ENCODE results near the gene ZBTB9. TPM values are rescaled to one million over a fixed set of nuclear protein-coding genes. Genes with fewer than 3 reads are reported as not detected.

ZBTB9 gene
- 1.5 TPM for total RNA-seq

- no peaks in the 10 kb centered on the region for H3K9me3 ChIP-seq
- H3K4me3 ChIP-seq: peak within 1 kb of the TSS; percentile 78
- H3K27ac ChIP-seq: peak within 1 kb of the TSS; percentile 66
- H3K36me3 ChIP-seq: peaks cover 0 to 15% of the 10 kb centered on the region in 2 donors
- no peaks in the 10 kb centered on the region for H3K27me3 ChIP-seq
- peaks cover 31% of the 10 kb centered on the region for H3K4me1 ChIP-seq
- intact Hi-C loops (cut with DNase I): loop anchor here (2.0 kb wide), 1 partner anchor 63 kb away; the partner anchor contains the start of gene KIFC1
- DNase-seq (ENCODE audit: extremely low spot score in 2 of 2): peak in 1 of 2 donors; percentile 98
- peak in 1 of 2 donors; percentile 65 for TF ChIP-seq POLR2A (IDR thresholded peaks at IDR 0.05)
- peak; percentile 96 to 98 for TF ChIP-seq POLR2AphosphoS5 (IDR thresholded peaks at IDR 0.05; ENCODE audit: insufficient read depth in 1 of 2, low read depth in 1 of 2)
- TF ChIP-seq CTCF (IDR thresholded peaks at IDR 0.05): peak in 1 of 3 experiments; percentile 5
These were observed at the start of gene ZBTB9 for GRCh38 chr6:33454009-33454946. Gene ZBTB9 (plus strand): TSS chr6:33454576. CDS start chr6:33455101, 525 bp downstream.

GRCh38 chr6:33404884-33405283 lies 49.5 kb upstream of the ZBTB9 start:
- Histone ChIP-seq H3K4me3 (no peak overlapping the region), H3K4me1 (peaks cover 7% of the 10 kb centered on the region), H3K27me3 (no peaks in the 10 kb centered on the region), H3K36me3 (no peaks in the 10 kb centered on the region), H3K27ac (no peak overlapping the region), H3K9me3 (no peaks in the 10 kb centered on the region)
- TF ChIP-seq CTCF (IDR thresholded peaks at IDR 0.05) (no peak), POLR2A (IDR thresholded peaks at IDR 0.05) (no peak), POLR2AphosphoS5 (IDR thresholded peaks at IDR 0.05; ENCODE audit: insufficient read depth in 1 of 2, low read depth in 1 of 2) (no peak)
- intact Hi-C loops (cut with DNase I): no loop called here
- DNase-seq (ENCODE audit: extremely low spot score in 2 of 2): peak in 1 of 2 donors; percentile 64

GRCh38 chr6:33405386-33405940 lies 48.9 kb upstream of the ZBTB9 start:
- H3K27me3 ChIP-seq: no peaks in the 10 kb centered on the region
- TF ChIP-seq CTCF (IDR thresholded peaks at IDR 0.05): no peak
- no peak for TF ChIP-seq POLR2AphosphoS5 (IDR thresholded peaks at IDR 0.05; ENCODE audit: insufficient read depth in 1 of 2, low read depth in 1 of 2)
- no peak for TF ChIP-seq POLR2A (IDR thresholded peaks at IDR 0.05)
- peak in 1 of 2 donors; percentile 71 for DNase-seq (ENCODE audit: extremely low spot score in 2 of 2)
- H3K9me3 ChIP-seq: no peaks in the 10 kb centered on the region
- intact Hi-C loops (cut with DNase I): no loop called here
- peaks cover 8% of the 10 kb centered on the region for H3K4me1 ChIP-seq
- H3K4me3 ChIP-seq: no peak overlapping the region
- no peaks in the 10 kb centered on the region for H3K36me3 ChIP-seq
- no peak overlapping the region for H3K27ac ChIP-seq

- no peak overlapping the region for H3K27ac ChIP-seq
- no peak for TF ChIP-seq POLR2A (IDR thresholded peaks at IDR 0.05)
- TF ChIP-seq POLR2AphosphoS5 (IDR thresholded peaks at IDR 0.05; ENCODE audit: insufficient read depth in 1 of 2, low read depth in 1 of 2): no peak
- TF ChIP-seq CTCF (IDR thresholded peaks at IDR 0.05): no peak
- no peaks in the 10 kb centered on the region for H3K9me3 ChIP-seq
- H3K4me3 ChIP-seq: no peak overlapping the region
- intact Hi-C loops (cut with DNase I): no loop called here
- no peaks in the 10 kb centered on the region for H3K36me3 ChIP-seq
- DNase-seq (ENCODE audit: extremely low spot score in 2 of 2): peak in 1 of 2 donors; percentile 83
- no peaks in the 10 kb centered on the region for H3K27me3 ChIP-seq
- peaks cover 8% of the 10 kb centered on the region for H3K4me1 ChIP-seq
These were observed 48.2 kb upstream of the ZBTB9 start for GRCh38 chr6:33406126-33406525.

All from vagina (tissue), 2 donors.